ELR (cell line): ENCODE results near the gene LZTR1.
A peak's percentile ranks its signal among the peaks of the same experiment; 100 is the strongest.

Experiments used
- DNase-seq: peaks from one replicate; pipeline ENCODE4 v3.0.0-alpha.2; 2015; ENCODE audit warnings: low read depth

LZTR1 gene

DNA sequence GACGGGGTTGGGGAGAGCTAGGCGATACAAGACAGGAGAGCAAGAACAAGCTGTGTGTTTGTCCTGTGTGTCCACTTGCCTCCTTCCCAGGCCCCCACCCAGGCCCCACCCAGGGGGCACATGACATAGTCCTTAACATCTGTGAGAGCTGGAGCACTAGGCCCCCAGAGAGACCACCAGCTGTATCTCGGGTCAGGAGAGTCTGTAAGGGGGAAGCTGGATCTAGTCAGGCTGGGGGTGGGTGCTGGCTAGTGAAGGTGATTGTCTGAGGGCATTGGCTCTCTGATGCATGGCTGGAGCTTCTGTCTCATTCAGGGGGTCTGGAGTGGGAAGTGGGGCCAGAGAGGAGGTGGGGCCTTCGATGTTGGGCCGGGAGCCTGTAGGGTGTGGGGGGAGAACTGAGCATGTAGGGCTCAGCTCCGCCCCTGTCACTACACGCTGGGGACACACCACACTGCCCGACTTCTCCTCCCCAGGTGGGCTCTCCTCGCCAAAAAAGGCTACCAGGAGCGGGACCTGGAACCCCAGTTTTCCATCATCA lies 33.4 kb downstream of the LZTR1 start:
- DNase-seq = no peak

DNA sequence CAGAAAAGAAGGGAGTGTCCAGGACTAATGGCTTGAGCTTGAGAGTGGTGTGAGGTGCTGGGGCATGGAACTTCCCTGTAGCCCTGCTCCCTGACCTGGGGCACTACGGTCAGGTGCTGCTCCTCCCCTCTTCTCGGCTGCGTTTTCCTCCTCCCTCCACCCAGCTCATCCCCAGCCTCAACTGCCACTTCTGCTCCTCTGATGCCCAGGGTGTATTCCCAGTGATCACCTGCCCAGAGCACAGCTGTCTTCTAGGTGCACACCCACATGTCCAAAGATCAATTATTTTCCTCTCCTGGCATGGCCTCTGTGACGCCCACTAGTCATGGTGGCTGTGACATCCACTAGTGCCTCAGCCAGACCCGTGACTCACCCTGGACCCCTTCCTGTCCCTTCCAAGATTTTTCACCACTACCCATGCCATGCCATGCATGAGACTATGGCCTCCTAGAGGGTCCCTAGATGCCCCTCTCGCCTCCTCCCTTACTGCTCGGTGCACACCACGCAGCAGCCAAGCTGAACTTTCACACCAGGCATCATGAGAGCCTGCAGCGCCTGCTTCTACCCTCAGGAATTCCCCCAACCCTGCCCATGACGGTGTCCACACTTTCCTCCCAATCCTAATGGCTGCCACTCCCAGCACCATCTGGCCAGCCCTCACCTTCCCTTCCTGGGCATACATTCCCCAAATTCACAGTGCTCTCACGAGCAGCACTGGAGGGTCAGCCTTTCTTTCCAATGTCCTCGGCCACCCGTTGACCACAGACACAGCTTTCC lies 34.7 kb downstream of the LZTR1 start:
- DNase-seq = no peak

GRCh38 chr22:21018314-21018713 lies 36.2 kb downstream of the LZTR1 start:
- no peak for DNase-seq

DNA sequence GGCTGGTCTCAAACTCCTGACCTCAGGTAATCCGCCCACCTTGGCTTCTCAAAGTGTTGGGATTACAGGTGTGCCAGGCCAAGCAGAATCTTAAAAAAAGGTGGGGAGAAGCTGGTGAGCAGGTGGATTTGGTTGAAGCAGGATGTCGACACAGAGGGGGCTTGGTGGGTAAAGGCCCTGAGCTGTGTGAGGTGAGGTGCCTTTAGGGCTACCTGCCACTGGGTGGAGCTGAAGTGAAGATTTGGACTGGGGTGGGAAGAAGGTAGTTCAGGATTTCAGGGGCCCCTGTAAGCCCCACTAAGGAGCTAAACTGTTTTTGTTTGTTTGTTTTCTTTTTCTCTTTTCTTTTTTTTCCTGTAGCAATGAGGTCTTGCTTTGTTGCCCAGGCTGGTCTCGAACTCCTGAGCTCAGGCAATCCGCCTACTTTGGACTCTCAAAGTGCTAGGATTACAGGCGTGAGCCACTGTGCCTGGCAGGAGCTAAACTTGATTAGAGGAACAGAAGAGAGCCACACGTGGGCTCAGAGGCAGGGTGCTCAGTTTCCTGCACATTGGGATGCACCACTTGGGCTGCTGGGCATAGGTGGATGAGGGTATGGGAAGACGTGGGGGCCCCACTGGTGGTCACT lies 38.8 kb downstream of the LZTR1 start:
- DNase-seq = peak; percentile 55

DNA sequence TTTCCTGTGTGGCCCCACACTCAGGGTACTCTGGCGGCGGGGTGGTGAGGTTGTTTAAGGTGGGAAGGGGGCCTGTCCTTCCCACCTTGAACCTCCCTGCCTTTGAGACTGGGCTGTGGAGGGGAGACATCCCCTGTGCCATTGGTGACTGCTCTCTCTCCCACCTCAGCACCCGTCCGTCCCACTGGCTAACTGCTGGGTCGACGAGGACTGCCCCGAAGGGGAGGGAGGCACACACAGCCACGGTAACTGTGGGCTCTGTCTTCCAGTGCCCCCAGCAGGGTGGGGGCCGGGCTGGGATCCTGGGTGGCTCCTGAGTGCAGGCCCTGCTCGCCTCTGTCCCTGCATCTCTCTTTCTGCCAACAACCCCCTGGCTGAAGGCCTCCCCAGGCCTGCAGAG lies 40.4 kb downstream of the LZTR1 start:
- DNase-seq = no peak

- DNase-seq = no peak
Observed at GRCh38 chr22:21022955-21023614, 41.0 kb downstream of the LZTR1 start.

GRCh38 chr22:21025266-21025665 lies 43.2 kb downstream of the LZTR1 start:
- DNase-seq = no peak

GRCh38 chr22:21025763-21026755 lies 44.0 kb downstream of the LZTR1 start:
- DNase-seq = no peak

DNA sequence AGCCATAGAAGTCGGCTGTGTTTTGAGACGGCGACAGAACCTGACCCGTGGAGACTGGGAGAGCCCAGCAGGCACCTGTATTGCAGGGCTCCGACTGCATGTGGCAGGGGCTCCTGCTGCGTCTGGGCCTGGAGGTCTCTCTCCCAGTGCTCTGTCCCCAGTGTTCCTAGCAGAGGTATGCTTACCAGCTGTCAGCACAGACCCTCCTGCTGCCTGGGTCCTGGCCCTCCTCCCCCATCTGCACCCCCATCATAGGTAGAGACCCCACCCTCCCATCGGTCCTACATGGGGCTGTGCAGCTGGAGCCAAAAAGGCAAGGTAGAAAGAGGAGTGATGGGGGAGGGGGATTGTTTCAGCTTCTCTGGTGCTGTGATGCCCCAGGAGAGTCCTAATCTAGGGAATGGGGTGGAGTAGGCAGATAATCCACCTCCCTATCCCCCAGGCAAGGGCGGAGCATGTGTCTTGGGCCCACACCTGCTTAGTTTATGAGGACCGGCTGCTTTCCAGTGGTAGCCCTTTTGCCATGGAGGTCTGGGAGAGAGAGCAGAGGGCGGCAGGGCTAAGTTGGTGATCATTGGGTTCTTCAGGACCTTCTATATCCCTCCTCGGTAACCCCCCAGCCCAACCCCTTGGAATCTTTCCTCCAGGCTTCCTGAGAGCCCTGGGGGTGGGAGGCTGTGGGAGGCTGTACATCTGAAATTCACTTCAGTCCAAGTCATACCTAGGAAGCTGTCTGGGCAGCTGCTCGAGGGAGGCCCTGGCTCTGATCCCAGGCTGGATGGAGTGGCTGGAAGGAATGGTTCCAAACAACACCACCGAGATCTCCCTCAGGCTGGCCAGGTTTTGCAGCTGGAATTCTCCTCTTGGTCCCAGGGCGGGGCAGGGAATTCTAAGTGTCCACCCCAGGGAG lies 44.9 kb downstream of the LZTR1 start:
- DNase-seq = no peak

- DNase-seq = no peak
Observed at GRCh38 chr22:21028277-21029251, 46.5 kb downstream of the LZTR1 start.

DNA sequence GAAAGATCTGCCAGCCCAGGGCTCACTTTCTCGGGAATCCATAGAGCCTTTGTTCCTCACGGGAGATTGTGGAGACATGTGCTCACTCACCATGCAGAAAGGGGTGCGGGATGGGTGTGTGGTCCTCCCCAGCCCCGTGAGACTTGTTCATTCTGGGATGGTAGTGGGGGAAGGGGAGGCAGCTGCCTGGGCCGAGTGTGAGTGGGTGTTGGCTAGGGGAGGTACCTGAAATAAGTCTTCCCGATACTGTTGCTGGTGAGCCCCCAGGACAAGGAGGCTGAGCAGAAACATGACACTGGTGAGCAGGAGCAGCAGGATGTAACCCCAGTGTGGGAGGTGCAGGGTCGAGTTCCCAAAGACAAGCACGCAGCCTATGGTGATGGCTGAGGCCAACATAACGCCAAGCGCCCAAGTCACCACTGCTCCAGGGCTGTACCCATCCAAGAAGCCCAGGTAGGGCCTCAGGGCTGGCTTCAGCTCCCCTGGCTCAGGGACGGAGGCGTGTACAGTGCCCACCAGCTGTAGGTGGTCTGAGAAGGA lies 47.5 kb downstream of the LZTR1 start:
- DNase-seq = no peak

DNA sequence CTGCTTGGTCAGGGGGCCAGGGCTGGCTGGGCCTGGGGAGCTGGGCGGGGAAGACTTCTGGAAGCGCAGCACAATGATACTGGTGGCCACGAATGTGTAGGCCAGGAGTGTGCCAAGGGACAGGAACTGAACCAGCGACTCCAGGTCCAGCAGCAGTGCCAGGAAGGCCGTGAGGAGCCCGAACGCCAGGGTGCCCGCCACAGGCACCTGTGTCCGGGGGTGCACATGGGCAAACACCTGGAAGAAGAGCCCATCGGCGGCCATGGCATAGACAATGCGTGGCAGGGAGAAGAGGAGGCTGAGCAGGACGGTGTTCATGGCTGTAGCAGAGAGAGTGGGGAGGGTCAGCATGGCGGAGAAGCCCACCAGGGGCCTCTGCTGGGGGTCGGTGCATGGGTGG lies 47.9 kb downstream of the LZTR1 start:
- no peak for DNase-seq

- no peak for DNase-seq
Observed at GRCh38 chr22:21030621-21031544, 48.8 kb downstream of the LZTR1 start.

DNA sequence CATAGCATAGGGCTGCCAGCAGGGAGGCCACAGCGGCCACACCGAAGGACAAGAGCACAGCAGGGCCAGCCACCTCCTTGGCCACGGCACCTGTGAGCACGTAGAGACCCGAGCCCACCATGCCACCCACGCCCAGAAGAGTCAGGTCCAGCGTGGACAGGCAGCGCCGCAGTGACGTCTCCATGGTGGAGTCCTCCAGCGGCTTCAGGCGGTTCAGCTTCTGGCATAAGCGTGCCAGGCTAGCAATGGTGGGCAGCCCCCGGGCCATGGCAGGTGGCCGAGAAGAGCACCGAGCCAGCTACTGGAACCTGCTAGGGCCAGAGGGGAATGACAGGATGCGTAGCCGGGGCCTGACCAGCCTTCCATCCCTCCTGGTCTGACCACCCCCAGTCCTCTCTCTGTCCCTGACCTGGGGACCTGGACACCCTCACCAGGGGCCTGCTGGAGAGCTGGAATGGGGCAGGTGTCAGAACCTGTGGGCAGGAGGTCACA lies 49.5 kb downstream of the LZTR1 start:
- DNase-seq = no peak

- no peak for DNase-seq
Observed at GRCh38 chr22:21032037-21032867, 50.2 kb downstream of the LZTR1 start, which contains the start of gene SLC7A4. Gene SLC7A4, minus strand, starts transcription at chr22:21032561. Its CDS starts 749 bp downstream, at chr22:21031812.

GRCh38 chr22:21032868-21033688 lies 51.0 kb downstream of the LZTR1 start:
- DNase-seq = no peak
